Aorta (tissue), 5 donors: ENCODE results near the gene DNAH2. TPM values are rescaled to one million over a fixed set of nuclear protein-coding genes. Genes with fewer than 3 reads are reported as not detected.

Experiments
- ATAC-seq: fragments of 200-7000 bp; cut with Tn5 transposase; one replicate; pipeline ENCODE4 v1.9.1; 2022; ENCODE audit warnings: moderate library complexity; ENCODE audit not compliant: low FRiP score
- DNase-seq, 2 donors: peaks; one replicate each; pipeline ENCODE4 v3.0.0-alpha.2; 2020
- H3K27ac ChIP-seq, 2 donors: one replicate each; pipeline ENCODE4 v1.5.1; 2013; ENCODE audit warnings: low read length in 2 of 2, mild to moderate bottlenecking in 2 of 2, moderate library complexity in 2 of 2, control low read depth in 1 of 2, inconsistent platforms in 1 of 2, low read depth in 1 of 2
- H3K27me3 ChIP-seq, 2 donors: one replicate each; pipeline ENCODE4 v1.6.1; 2013; ENCODE audit warnings: control low read depth in 1 of 2, low read length in 1 of 2, mild to moderate bottlenecking in 1 of 2, moderate library complexity in 1 of 2; ENCODE audit not compliant: insufficient read depth in 2 of 2, control insufficient read depth in 1 of 2
- H3K36me3 ChIP-seq, 2 donors: one replicate each; pipeline ENCODE4 v1.6.1; 2013; ENCODE audit warnings: control low read depth in 1 of 2, low read length in 1 of 2, mild to moderate bottlenecking in 1 of 2; ENCODE audit not compliant: insufficient read depth in 2 of 2, control insufficient read depth in 1 of 2
- H3K4me1 ChIP-seq, 2 donors: one replicate each; pipeline ENCODE4 v1.6.1; 2013; ENCODE audit warnings: low read length in 2 of 2, control low read depth in 1 of 2, mild to moderate bottlenecking in 1 of 2, moderate library complexity in 1 of 2; ENCODE audit not compliant: insufficient read depth in 2 of 2, control insufficient read depth in 1 of 2
- H3K4me3 ChIP-seq, 2 donors: one replicate each; pipeline ENCODE4 v1.5.1; 2013; ENCODE audit warnings: low read length in 2 of 2, control low read depth in 1 of 2, mild to moderate bottlenecking in 1 of 2
- H3K9me3 ChIP-seq: one replicate; pipeline ENCODE4 v1.6.1; 2013; ENCODE audit warnings: mild to moderate bottlenecking, low read length; ENCODE audit not compliant: control insufficient read depth
- WGBS, 2 donors: extraction: QIAGEN DNeasy Blood & Tissue Kit; methylation state at CpG; one replicate each; pipeline ENCODE4 v1.1.7; 2013; 5-methylcytosine and 5-hydroxymethylcytosine counted together
- intact Hi-C, 2 donors: fragments of 100-400 bp; cut with DNase I; formaldehyde crosslinking; loops; one replicate each; pipeline versions ENCODE4 v1.14.2 to v1.15.0; 2022
- polyA plus RNA-seq, 2 donors: library from polyadenylated mRNA; stranded (reverse); fragments of 200-250 nt; gene quantifications; one replicate each; pipeline ENCODE4 v1.2.3, GENCODE V29; 2013
- total RNA-seq, 2 donors: library from RNA; stranded (reverse); fragmentation: NEBNext Ultra II Directional; extraction: Animal tissue kit (Norgen Biotek cat#: 25700); gene quantifications; one replicate each; pipeline ENCODE4 v1.2.1, GENCODE V29; 2021
- donor health status: healthy with polysubstance abuse.
- donor health status: Bipolar disorder and iron deficiency.
- donor health status: DM: no; HTN: no; CAD: no.
- donor health status: DM: no; HTN: no; CAD: no.
- donor health status: DM: yes; HTN: yes; CAD: no.

The DNAH2 gene
- total and polyA plus RNA-seq, 4 donors = 0.08 to 1.6 (median 0.16) TPM; not detected in 1

DNA sequence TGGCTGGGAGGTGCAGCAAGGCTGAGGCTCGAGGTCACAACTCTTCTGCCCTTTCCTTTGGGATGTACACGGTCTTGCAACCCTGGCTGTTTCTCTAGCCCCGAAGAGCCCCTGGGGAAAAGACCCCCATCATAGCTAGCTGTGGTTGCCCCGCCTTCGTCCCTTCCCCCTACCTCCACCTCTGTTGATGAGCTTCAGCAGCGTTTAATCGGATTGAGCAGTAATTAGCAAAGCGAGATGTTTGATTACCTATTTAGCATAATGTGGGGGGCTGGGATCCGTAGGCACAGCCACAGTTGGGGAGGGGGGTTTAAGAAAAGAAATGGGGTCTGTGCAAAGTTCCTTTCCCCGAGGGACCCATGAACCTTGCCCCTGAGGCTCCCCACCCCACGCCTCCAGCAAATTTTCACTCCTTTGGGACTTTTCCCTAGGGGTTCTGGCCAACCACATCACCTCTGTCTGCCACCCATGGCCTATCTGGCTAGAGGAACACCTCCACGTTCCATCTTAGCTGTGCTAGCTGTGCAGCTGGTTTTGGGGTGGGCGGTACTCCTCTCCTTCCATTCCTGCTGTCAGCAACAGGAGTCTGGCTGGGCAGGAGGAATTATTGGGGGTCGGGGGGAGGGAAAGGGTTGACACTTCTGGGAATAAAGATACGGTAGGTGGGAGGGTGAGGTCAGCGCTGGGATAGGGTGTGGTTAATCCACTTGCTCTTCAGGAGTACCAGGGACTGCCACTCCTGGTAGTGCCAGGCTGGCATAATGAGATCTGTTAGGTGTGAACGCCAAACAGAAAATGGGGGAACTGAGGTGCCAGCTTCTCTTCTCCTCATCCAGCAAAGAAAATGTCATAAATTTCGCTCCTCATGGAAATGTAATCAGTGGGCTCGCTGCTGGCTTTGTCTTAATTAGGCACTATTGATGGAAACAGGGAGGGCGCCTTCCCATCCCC is 1.3 kb upstream of the DNAH2 start:
- Histone ChIP-seq H3K27ac (no peak overlapping the region), H3K4me3 (peak overlapping the region; percentile 15 to 49), H3K4me1 (peaks cover 0 to 5% of the 10 kb centered on the region in 2 donors), H3K9me3 (no peaks in the 10 kb centered on the region), H3K27me3 (no peaks in the 10 kb centered on the region), H3K36me3 (no peaks in the 10 kb centered on the region)
- DNase-seq (peak in 1 of 2 donors; percentile 16), ATAC-seq (no peak)
- 25 to 32% methylated on average over 20 of the region's 20 CpGs for WGBS, 2 donors
- intact Hi-C loops = no loop called here

DNA sequence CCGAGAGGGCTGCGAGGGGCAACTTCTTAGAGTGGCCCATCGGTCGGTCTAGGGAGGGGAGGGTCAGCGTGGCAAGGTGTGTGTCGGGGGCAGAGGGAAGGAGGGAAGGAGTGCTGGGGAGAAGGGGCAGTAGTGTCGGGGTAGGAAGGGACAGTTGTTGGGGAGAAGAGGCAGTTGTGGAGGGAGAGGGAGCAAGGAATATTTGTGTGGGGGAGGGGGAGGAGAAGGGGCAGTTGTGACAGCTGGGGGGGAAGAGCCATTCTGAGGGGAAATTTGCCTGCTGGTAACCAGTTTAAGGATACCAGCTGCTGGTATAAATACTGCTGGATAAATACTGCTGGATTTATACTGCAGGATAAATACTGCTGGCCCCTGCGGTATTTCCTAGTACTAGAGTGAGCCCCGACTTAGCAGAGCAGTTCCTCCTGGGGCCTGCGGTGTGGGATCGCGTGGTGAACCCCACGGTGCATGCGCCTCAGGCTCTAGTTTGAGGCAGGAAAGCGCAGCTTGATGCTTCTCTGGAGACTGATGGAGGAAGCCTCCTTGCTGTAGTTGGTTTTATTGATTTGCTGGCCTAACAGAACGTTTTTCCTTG is 309 bp downstream of the DNAH2 start:
- Histone ChIP-seq H3K27ac (no peak overlapping the region), H3K4me1 (peaks cover 0 to 5% of the 10 kb centered on the region in 2 donors), H3K4me3 (peak overlapping the region; percentile 15 to 49), H3K36me3 (no peaks in the 10 kb centered on the region), H3K27me3 (no peaks in the 10 kb centered on the region), H3K9me3 (no peaks in the 10 kb centered on the region)
- ATAC-seq = no peak
- intact Hi-C loops = no loop called here
- DNase-seq = peak in 1 of 2 donors; percentile 56
- WGBS, 2 donors = 4 to 6% methylated on average over 16 of the region's 16 CpGs

DNA sequence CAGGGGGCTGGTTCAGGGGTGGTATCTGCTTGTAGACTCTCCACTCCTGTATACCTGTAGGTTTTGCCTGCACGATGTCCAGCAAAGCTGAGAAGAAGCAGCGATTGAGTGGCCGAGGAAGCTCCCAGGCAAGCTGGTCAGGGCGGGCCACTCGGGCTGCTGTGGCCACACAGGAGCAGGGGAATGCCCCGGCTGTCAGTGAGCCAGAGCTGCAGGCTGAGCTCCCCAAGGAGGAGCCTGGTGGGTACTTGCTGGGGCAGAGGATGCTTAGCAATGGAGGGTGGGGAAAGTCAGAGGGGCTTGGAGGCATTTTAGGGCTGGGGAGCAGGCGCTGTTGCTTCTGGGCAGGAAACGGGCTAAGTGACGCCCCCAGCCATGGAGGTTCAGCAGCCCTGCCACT is 2.1 kb downstream of the DNAH2 start:
- Histone ChIP-seq H3K27me3 (no peaks in the 10 kb centered on the region), H3K9me3 (no peaks in the 10 kb centered on the region), H3K27ac (no peak overlapping the region), H3K4me3 (no peak overlapping the region), H3K36me3 (no peaks in the 10 kb centered on the region), H3K4me1 (peaks cover 0 to 5% of the 10 kb centered on the region in 2 donors)
- ATAC-seq = no peak
- WGBS, 2 donors = 49 to 56% methylated on average over 9 of the region's 9 CpGs
- peak in 1 of 2 donors; percentile 22 for DNase-seq
- intact Hi-C loops = no loop called here

DNA sequence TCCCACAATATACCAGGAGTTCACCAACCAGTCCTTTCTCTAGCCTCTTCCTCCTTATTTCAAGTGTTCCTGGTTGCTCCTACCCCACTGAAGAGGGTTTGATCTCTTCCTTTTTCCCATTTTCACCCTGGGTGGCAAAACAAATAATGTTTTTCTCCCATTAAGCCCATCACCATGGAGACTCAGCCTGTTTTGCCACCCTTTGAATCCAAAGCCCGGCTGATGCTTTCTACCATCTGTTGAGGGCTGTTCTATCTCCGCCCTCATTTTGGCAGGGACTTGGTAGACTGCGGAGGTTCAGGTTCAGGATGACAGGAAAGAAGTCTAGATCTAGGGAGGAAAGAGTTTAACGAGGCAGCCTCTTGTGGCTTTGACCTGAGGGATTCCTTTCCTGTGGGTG is 2.6 kb downstream of the DNAH2 start:
- Histone ChIP-seq H3K27me3 (no peaks in the 10 kb centered on the region), H3K4me1 (peaks cover 0 to 5% of the 10 kb centered on the region in 2 donors), H3K36me3 (no peaks in the 10 kb centered on the region), H3K4me3 (no peak overlapping the region), H3K9me3 (no peaks in the 10 kb centered on the region), H3K27ac (no peak overlapping the region)
- intact Hi-C loops = no loop called here
- WGBS, 2 donors = 39 to 46% methylated on average over 4 of the region's 4 CpGs
- ATAC-seq (no peak), DNase-seq (peak in 1 of 2 donors; percentile 9)

DNA sequence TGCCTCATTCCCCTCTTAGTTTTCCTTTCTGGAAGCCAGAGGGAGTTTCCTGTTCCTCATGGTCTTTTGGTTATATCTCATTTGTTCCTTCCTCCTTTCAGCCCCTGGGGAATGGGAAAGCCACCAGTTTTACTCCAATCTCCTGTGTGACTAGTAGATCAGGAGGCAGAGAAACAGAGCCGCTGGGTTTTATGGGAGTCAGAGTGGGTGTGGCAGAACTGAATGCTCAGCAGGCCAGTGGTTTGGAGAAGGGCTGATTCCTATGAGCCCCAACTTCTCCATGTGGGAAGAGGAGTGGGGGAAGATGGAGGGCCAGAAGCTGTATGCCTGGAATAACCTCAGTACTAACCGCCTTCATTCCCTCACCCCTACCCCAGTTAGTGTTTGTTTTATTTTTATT is 4.1 kb downstream of the DNAH2 start:
- 55 to 59% methylated on average over 2 of the region's 2 CpGs for WGBS, 2 donors
- no peaks in the 10 kb centered on the region for H3K9me3 ChIP-seq
- no peak overlapping the region for H3K27ac ChIP-seq
- H3K27me3 ChIP-seq = no peaks in the 10 kb centered on the region
- no peaks in the 10 kb centered on the region for H3K36me3 ChIP-seq
- no peak for ATAC-seq
- peaks cover 0 to 2% of the 10 kb centered on the region in 2 donors for H3K4me1 ChIP-seq
- no peak overlapping the region for H3K4me3 ChIP-seq
- peak in 1 of 2 donors; percentile 8 for DNase-seq
- intact Hi-C loops = no loop called here

DNA sequence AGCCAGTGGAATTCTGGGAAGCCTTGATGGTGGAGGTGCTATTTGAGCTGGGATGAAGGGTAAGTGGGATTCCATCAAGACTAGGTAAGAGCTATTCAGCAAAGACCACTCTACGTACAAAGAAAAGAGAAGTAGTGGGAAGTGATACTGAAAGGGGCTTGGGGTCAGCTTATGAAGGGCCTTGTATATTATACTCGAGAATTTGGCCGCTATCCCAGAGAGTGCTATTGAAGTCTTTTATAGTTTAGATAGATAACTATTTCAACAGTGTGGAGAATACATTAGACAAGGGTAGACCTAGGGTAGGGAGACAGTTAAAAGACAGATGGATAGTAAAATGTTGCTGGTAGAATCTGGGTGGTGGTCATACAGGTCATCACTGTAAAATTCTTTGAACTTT is 10.3 kb downstream of the DNAH2 start:
- no peaks in the 10 kb centered on the region for H3K4me1 ChIP-seq
- DNase-seq (no peak), ATAC-seq (no peak)
- 78 to 79% methylated on average over 3 of the region's 3 CpGs for WGBS, 2 donors
- intact Hi-C loops = no loop called here
- H3K27ac ChIP-seq = no peak overlapping the region
- H3K4me3 ChIP-seq = no peak overlapping the region
- no peaks in the 10 kb centered on the region for H3K27me3 ChIP-seq
- no peaks in the 10 kb centered on the region for H3K9me3 ChIP-seq
- H3K36me3 ChIP-seq = no peaks in the 10 kb centered on the region

DNA sequence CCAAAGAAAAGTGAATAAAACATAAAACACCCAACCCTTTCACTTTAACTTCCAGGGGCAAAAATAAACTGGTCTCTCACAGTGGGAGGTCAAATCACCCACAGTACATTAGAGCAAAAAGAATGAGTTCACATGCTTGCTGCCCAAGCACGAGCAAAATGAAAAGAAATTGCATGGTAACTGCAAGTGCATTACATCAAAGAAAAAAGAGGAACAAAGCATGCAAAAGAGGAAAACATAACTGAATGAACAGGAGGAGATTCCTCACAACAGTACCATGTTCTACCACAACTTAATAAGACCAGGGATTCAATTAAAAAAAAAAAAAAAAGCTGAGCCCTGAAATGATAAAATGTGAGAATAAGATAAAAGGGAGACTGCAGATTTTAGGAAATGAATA is 12.3 kb downstream of the DNAH2 start:
- intact Hi-C loops = no loop called here
- H3K9me3 ChIP-seq = no peaks in the 10 kb centered on the region
- ATAC-seq (no peak), DNase-seq (no peak)
- H3K4me1 ChIP-seq = no peaks in the 10 kb centered on the region
- H3K27me3 ChIP-seq = no peaks in the 10 kb centered on the region
- H3K4me3 ChIP-seq = no peak overlapping the region
- no peaks in the 10 kb centered on the region for H3K36me3 ChIP-seq
- no peak overlapping the region for H3K27ac ChIP-seq
- 44 to 52% methylated on average over 1 of the region's 1 CpG for WGBS, 2 donors

DNA sequence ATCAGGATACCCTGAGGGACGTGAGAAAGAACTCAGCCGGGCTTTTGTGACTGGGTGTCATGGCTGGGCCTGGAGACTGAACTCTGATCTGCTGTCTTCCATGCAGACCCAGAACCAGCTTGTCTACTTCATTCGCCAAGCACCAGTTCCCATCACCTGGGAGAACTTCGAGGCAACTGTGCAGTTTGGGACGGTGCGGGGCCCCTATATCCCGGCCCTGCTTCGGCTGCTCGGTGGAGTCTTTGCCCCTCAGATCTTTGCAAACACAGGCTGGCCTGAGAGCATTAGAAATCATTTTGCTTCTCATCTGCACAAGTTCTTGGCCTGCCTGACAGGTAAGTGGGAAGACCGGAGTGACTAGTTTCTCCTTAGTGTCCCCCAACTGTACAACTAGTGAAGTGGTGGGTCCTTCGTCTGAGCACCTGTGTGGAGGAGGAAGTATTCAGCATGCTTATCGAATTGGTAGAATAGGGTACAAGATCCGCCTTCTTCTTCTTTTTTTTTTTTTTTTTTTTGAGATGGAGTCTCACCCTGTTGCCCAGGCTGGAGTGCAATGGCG is 15.5 kb downstream of the DNAH2 start:
- Histone ChIP-seq H3K9me3 (no peaks in the 10 kb centered on the region), H3K27ac (no peak overlapping the region), H3K4me1 (no peaks in the 10 kb centered on the region), H3K4me3 (no peak overlapping the region), H3K36me3 (no peaks in the 10 kb centered on the region), H3K27me3 (no peaks in the 10 kb centered on the region)
- intact Hi-C loops = no loop called here
- WGBS, 2 donors = 85 to 88% methylated on average over 14 of the region's 14 CpGs
- DNase-seq = no peak
- no peak for ATAC-seq
